AG09309 (cell line): Measurements from ENCODE around the gene NEK9.

Experiments used
- DNase-seq: peaks from one replicate; pipeline ENCODE4 v3.0.0-alpha.2; 2010; ENCODE audit warnings: low read depth
- H3K4me3 ChIP-seq: 2 replicates; pipeline ENCODE4 v1.5.1; 2011; ENCODE audit warnings: mild to moderate bottlenecking, low read depth, low read length, moderate library complexity; ENCODE audit not compliant: control insufficient read depth
- TF ChIP-seq, protein P1 (sequence below): IDR thresholded peaks from 2 replicates; pipeline ENCODE4 v1.5.1; 2011; ENCODE audit warnings: mild to moderate bottlenecking, low read depth, low read length, inconsistent platforms; ENCODE audit not compliant: insufficient read depth, control insufficient read depth; ENCODE audit errors: missing control alignments

Gene NEK9

DNA sequence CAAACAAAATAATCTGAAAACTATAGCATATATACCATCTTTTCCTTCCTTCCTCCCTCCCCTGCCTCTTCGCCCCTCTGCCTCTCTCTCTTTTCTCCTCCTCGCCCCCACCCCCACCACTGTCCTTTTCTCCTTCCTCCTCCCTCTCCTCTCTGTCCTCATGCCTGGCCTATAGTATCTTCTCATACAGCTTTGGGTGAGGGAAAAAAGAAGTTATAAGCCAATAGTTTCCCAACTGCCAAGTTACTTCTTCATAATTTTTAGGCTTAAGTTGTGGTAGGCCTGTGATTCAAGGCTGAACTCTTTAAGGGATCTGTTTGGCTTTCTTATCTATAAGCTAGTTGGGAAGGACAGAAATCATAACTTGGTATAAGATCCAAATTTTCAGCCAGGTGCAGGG is 40.5 kb upstream of the NEK9 start:
- TF ChIP-seq, protein P1, sequence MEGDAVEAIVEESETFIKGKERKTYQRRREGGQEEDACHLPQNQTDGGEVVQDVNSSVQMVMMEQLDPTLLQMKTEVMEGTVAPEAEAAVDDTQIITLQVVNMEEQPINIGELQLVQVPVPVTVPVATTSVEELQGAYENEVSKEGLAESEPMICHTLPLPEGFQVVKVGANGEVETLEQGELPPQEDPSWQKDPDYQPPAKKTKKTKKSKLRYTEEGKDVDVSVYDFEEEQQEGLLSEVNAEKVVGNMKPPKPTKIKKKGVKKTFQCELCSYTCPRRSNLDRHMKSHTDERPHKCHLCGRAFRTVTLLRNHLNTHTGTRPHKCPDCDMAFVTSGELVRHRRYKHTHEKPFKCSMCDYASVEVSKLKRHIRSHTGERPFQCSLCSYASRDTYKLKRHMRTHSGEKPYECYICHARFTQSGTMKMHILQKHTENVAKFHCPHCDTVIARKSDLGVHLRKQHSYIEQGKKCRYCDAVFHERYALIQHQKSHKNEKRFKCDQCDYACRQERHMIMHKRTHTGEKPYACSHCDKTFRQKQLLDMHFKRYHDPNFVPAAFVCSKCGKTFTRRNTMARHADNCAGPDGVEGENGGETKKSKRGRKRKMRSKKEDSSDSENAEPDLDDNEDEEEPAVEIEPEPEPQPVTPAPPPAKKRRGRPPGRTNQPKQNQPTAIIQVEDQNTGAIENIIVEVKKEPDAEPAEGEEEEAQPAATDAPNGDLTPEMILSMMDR: no peak
- H3K4me3 ChIP-seq: no peak overlapping the region
- DNase-seq: no peak

DNA sequence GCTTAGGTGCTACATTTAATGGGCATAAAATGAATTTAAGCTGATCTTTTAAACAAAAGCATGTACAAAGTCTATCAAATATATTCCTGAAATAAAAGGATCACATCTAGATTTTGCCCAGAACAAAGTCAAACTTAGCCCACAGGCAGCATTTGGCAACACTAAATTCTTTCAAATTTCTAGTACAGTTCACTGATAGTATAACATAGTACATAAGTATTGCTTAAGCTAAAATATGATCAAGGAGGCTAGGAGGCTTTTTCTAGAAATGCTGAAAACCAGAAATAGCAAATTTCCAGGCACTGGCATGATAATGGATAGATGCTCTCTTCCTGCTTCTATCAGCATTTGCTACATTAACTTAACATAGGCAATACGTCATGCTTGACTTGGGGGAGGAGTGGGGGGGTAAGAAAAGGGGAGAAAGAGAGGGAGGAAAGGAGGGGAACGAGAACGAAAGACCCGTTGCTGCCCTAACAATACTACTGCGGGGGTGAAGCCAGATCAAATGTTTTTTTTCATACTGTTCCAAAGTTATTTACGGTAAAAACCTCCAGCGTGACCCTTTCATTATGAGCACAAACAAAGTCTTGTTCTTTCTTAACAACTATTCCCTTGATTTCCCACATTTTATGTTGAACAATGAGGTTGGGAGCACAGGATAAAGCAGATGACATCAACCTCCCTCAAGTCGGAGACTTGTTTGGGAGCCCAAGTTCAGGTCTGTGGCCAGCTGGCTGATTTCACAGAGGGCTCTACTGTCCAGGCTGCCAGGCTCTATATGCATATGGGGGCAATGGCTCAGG is 38.9 kb upstream of the NEK9 start:
- no peak for DNase-seq
- TF ChIP-seq, protein P1: no peak
- no peak overlapping the region for H3K4me3 ChIP-seq

DNA sequence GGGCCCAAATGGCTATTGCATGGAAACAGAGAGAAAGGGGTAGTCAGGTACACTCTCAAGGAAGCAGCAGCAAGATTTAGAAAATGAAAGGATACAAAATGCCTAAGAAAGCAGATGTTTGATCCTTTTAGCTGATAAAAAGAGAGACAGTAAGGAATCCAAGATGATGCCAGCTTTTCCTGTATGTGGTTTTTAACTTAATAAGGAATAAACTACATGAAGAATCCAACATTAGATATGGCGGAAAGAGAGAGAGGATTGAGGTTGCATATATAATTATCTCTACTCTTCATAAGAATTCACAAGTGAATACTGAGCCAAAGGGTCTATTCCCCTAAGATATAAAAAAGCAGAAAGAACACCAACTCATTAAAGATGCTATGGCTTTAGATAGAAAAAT is 38.0 kb upstream of the NEK9 start:
- no peak for DNase-seq
- TF ChIP-seq, protein P1: no peak

DNA sequence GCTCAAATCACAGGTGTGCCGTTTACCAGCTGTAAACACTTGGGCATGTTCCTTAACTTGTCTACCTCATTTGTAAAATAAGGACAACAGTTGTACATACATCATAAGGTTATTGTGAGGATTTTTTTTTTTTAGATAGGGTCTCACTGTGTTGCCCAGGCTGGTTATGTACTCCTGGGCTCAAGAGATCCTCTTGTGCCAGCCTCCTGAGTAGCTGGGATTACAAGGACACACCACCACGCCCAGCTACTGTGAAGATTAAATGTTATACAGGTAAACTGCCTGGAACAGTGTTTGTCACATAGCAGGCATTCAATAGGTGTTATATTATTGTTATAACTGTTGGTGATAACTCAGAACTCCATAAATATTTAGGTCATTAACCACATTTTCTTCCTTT is 36.8 kb upstream of the NEK9 start:
- no peak for DNase-seq
- TF ChIP-seq, protein P1: no peak
- no peak overlapping the region for H3K4me3 ChIP-seq

More for the DNA sequence above, 38.0 kb upstream of the NEK9 start:
- H3K4me3 ChIP-seq: no peak overlapping the region

DNA sequence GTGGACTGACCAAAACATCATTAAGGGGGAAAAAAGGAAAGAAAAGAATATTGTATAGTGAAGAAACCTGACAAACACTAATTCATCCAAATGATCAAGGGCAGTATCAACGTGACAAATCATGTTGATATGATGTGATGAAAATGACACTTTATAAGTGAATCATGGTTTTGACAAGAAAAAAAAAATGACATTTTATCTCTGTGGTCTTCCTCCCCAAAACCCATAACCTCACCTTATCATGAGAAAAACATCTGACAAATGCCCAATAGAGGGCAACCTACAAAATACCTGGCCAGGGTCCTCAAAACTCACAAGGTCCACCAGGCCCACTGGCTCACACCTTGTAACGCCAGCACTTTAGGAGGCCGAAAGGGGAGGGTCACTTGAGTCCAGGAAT is 35.8 kb upstream of the NEK9 start:
- no peak for DNase-seq
- TF ChIP-seq, protein P1: no peak
- H3K4me3 ChIP-seq: no peak overlapping the region

- H3K4me3 ChIP-seq: no peak overlapping the region
- DNase-seq: no peak
- TF ChIP-seq, protein P1: no peak
Observed at GRCh38 chr14:75158843-75159614, 32.2 kb upstream of the NEK9 start.
